Measurements from ENCODE around the gene CTU1. TPM values are rescaled to one million over a fixed set of nuclear protein-coding genes. Genes with fewer than 3 reads are reported as not detected.

CTU1 gene
- total RNA-seq, 2 experiments from 2014 or later: 7.2 to 9.1 TPM

DNA sequence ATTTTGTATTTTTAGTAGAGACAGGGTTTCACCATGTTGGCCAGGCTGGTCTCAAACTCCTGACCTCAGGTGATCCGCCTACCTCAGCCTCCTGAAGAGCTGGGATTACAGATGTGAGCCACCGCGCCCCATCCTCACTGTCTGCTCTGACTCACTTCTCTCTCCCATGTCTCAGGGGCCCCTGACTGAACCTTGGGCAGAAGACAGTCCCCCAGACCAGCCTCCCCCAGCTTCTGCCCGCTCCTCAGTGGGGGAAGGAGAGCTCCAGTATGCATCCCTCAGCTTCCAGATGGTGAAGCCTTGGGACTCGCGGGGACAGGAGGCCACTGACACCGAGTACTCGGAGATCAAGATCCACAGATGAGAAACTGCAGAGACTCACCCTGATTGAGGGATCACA lies 21.5 kb upstream of the CTU1 start:
- Mint-ChIP-seq H3K4me3 (no peak overlapping the region), H3K4me1 (peaks cover 59% of the 10 kb centered on the region), H3K9me3 (ENCODE audit: low read depth) (no peaks in the 10 kb centered on the region), H3K36me3 (ENCODE audit: low read depth) (no peaks in the 10 kb centered on the region), H3K27ac (peak overlapping the region; percentile 51), H3K27me3 (no peaks in the 10 kb centered on the region)
- ChIA-PET POLR2A (interaction anchor here (0.6 kb wide), 1 partner anchor 17 kb away, joined by 3 read pairs; no protein-coding TSS in a partner anchor), CTCF (interaction anchor here (0.6 to 1.2 kb wide), 2 partner anchors 9 to 343 kb away, joined by 3 to 4 read pairs; no protein-coding TSS in a partner anchor)
- intact Hi-C loops (cut with DNase I, micrococcal nuclease): loop anchor here in 1 of 2 experiments (2.0 kb wide), 1 partner anchor 15 kb away; no protein-coding TSS in a partner anchor
- DNase-seq (no peak), ATAC-seq (no peak)

DNA sequence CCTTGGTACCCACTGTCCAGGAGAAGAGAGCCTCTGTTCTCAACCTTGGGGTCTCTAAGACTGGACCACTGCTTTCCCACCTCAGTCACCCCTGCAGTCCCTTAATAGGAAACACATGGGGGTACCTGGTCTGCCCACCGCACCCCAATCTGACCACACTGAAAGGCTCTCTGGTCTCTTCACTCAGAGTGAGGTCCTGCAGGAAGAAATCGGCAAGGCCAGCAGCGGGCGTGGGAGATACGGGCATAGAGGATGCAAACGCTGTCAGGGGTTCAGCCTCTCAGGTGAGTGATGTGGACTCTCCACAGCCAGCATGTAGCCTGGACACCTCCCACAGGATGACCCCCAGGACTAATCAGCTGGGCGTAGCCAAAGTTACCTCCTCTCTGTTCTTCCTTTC lies 20.0 kb upstream of the CTU1 start:
- CTCF ChIA-PET: interaction anchor here (0.8 to 1.0 kb wide), 2 partner anchors 14 to 33 kb away, joined by 3 read pairs; no protein-coding TSS in a partner anchor
- POLR2A ChIA-PET: no interaction called here
- no peak for ATAC-seq
- H3K4me1 Mint-ChIP-seq: peaks cover 74% of the 10 kb centered on the region
- peak overlapping the region; percentile 33 for H3K27ac Mint-ChIP-seq
- no peak for DNase-seq
- intact Hi-C loops (cut with DNase I, micrococcal nuclease): loop anchor here in 1 of 2 experiments (2.0 kb wide), 1 partner anchor 13 kb away; no protein-coding TSS in a partner anchor
- H3K27me3 Mint-ChIP-seq: no peaks in the 10 kb centered on the region
- no peaks in the 10 kb centered on the region for H3K9me3 Mint-ChIP-seq (ENCODE audit: low read depth)
- H3K4me3 Mint-ChIP-seq: no peak overlapping the region
- H3K36me3 Mint-ChIP-seq (ENCODE audit: low read depth): no peaks in the 10 kb centered on the region

DNA sequence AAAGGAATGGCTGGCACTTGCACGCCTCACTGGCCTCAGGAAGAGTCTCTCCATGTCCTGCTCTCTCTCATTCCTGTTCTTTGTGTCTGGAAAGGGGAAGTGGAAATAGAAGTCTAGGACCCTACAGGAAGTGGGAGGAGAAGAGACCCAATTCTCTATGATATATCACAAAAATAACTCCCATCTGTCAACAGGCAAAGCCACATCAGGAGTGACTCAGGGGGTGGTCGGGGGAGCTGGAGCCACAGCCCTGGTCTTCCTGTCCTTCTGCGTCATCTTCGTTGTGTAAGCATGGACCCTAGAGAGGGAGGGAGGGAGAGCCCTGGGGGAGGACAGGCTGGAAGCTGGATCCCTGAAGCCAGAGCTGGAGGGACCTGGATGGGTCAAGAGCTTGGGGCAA lies 19.5 kb upstream of the CTU1 start:
- H3K27me3 Mint-ChIP-seq: no peaks in the 10 kb centered on the region
- no peak overlapping the region for H3K4me3 Mint-ChIP-seq
- ChIA-PET CTCF (interaction anchor here (0.6 to 1.0 kb wide), 2 partner anchors 13 to 222 kb away, joined by 3 to 7 read pairs; no protein-coding TSS in a partner anchor), POLR2A (no interaction called here)
- H3K27ac Mint-ChIP-seq: no peak overlapping the region
- intact Hi-C loops (cut with DNase I, micrococcal nuclease): loop anchor here in 1 of 2 experiments (2.0 kb wide), 1 partner anchor 13 kb away; no protein-coding TSS in a partner anchor
- no peak for ATAC-seq
- no peak for DNase-seq
- H3K4me1 Mint-ChIP-seq: peaks cover 79% of the 10 kb centered on the region
- no peaks in the 10 kb centered on the region for H3K36me3 Mint-ChIP-seq (ENCODE audit: low read depth)
- no peaks in the 10 kb centered on the region for H3K9me3 Mint-ChIP-seq (ENCODE audit: low read depth)

DNA sequence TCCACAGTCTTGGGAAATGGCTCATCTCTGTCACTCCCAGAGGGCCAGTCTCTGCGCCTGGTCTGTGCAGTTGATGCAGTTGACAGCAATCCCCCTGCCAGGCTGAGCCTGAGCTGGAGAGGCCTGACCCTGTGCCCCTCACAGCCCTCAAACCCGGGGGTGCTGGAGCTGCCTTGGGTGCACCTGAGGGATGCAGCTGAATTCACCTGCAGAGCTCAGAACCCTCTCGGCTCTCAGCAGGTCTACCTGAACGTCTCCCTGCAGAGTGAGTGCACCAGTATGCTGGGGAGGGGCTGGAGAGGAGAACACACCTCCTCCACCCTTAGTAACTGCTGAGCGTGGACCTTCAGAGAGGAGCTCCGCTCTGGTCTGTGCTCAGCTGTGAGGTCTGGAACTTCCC lies 18.8 kb upstream of the CTU1 start:
- no peak overlapping the region for H3K27ac Mint-ChIP-seq
- ATAC-seq (no peak), DNase-seq (no peak)
- no peaks in the 10 kb centered on the region for H3K9me3 Mint-ChIP-seq (ENCODE audit: low read depth)
- peaks cover 80% of the 10 kb centered on the region for H3K4me1 Mint-ChIP-seq
- H3K36me3 Mint-ChIP-seq (ENCODE audit: low read depth): no peaks in the 10 kb centered on the region
- intact Hi-C loops (cut with DNase I, micrococcal nuclease): no loop called here
- H3K27me3 Mint-ChIP-seq: no peaks in the 10 kb centered on the region
- ChIA-PET POLR2A (interaction anchor here (0.6 to 1.0 kb wide), 2 partner anchors 13 to 172 kb away, joined by 4 to 5 read pairs; no protein-coding TSS in a partner anchor), CTCF (interaction anchor here (0.6 to 1.0 kb wide), 2 partner anchors 32 to 221 kb away, joined by 3 to 7 read pairs; no protein-coding TSS in a partner anchor)
- no peak overlapping the region for H3K4me3 Mint-ChIP-seq

DNA sequence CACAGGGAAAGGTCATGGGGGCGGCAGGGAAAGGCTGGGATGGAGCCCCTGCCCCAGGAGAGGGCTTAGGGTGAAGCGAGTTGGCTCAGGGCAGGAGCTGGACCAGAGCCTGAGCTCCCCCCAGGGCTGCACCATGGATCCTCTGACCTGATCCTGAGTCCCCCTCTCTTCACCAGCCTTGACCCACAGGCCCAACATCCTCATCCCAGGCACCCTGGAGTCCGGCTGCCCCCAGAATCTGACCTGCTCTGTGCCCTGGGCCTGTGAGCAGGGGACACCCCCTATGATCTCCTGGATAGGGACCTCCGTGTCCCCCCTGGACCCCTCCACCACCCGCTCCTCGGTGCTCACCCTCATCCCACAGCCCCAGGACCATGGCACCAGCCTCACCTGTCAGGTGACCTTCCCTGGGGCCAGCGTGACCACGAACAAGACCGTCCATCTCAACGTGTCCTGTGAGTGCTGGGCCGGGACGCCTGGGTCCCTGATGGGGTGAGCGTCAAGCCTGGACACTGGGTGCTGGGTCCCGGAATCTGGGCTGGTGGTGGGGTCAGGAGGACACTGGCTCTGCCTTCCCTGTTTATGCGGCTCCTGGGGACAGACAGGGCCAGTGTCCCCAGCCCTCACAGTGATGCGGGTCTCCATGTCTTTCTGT lies 17.3 kb upstream of the CTU1 start:
- ChIA-PET CTCF (interaction anchor here (0.7 kb wide), 1 partner anchor 67 kb away, joined by 3 read pairs; no protein-coding TSS in a partner anchor), POLR2A (no interaction called here)
- ATAC-seq (no peak), DNase-seq (no peak)
- peaks cover 74% of the 10 kb centered on the region for H3K4me1 Mint-ChIP-seq
- intact Hi-C loops (cut with DNase I, micrococcal nuclease): no loop called here
- no peaks in the 10 kb centered on the region for H3K36me3 Mint-ChIP-seq (ENCODE audit: low read depth)
- no peaks in the 10 kb centered on the region for H3K27me3 Mint-ChIP-seq
- H3K9me3 Mint-ChIP-seq (ENCODE audit: low read depth): no peaks in the 10 kb centered on the region
- H3K27ac Mint-ChIP-seq: no peak overlapping the region
- H3K4me3 Mint-ChIP-seq: no peak overlapping the region

DNA sequence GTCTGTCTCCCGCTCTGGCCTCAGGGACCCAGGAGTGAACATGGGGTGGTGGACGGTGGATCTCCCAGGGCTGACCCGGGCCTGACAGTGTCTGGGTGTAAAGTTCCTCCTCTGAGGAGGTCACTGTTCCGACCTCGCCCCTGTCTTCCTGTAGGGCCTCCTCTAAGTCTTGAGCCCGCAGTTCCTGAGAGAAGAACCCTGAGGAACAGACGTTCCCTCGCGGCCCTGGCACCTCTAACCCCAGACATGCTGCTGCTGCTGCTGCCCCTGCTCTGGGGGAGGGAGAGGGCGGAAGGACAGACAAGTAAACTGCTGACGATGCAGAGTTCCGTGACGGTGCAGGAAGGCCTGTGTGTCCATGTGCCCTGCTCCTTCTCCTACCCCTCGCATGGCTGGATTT lies 16.5 kb upstream of the CTU1 start, which contains the start of gene SIGLEC9:
Gene SIGLEC9 (plus strand): TSS at position 178 of the 400 bp plus-strand sequence. CDS start 69 bp downstream, at position 247.
- intact Hi-C loops (cut with DNase I, micrococcal nuclease): no loop called here
- no peak for ATAC-seq
- peaks cover 70% of the 10 kb centered on the region for H3K4me1 Mint-ChIP-seq
- POLR2A ChIA-PET: no interaction called here
- H3K36me3 Mint-ChIP-seq (ENCODE audit: low read depth): no peaks in the 10 kb centered on the region
- peak within 1 kb of the TSS; percentile 38 for H3K4me3 Mint-ChIP-seq
- H3K9me3 Mint-ChIP-seq (ENCODE audit: low read depth): no peaks in the 10 kb centered on the region
- CTCF ChIA-PET: interaction anchor here (0.6 to 0.7 kb wide), 3 partner anchors 12 to 34 kb away, joined by 3 read pairs; no protein-coding TSS in a partner anchor
- no peaks in the 10 kb centered on the region for H3K27me3 Mint-ChIP-seq
- no peak for DNase-seq
- H3K27ac Mint-ChIP-seq: peak within 1 kb of the TSS; percentile 83

DNA sequence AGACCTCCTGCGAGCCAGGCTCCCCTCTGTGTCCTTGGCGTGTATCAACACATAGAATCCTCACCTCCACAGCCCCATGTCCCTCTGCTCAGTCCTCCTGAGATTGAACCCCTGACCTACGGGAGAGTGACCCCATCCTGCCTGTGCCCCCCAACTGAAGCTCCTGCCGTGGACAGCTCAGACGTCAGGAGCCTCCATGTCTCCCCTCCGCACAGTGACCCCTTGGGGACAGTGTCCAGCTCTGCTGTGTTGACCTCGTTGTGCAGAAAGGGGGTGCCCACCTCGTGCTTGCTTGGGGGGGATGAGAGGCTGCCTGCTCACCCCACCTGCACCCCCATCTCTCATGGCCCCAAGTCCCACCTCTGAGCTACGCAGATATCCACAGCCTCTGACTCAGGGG lies 16.0 kb upstream of the CTU1 start:
- H3K9me3 Mint-ChIP-seq (ENCODE audit: low read depth): no peaks in the 10 kb centered on the region
- no peaks in the 10 kb centered on the region for H3K27me3 Mint-ChIP-seq
- CTCF ChIA-PET: interaction anchor here (0.6 kb wide), 2 partner anchors 12 to 24 kb away, joined by 3 read pairs; no protein-coding TSS in a partner anchor
- POLR2A ChIA-PET: no interaction called here
- H3K27ac Mint-ChIP-seq: peak overlapping the region; percentile 83
- intact Hi-C loops (cut with DNase I, micrococcal nuclease): no loop called here
- peaks cover 69% of the 10 kb centered on the region for H3K4me1 Mint-ChIP-seq
- ATAC-seq (no peak), DNase-seq (no peak)
- peak overlapping the region; percentile 38 for H3K4me3 Mint-ChIP-seq
- no peaks in the 10 kb centered on the region for H3K36me3 Mint-ChIP-seq (ENCODE audit: low read depth)

DNA sequence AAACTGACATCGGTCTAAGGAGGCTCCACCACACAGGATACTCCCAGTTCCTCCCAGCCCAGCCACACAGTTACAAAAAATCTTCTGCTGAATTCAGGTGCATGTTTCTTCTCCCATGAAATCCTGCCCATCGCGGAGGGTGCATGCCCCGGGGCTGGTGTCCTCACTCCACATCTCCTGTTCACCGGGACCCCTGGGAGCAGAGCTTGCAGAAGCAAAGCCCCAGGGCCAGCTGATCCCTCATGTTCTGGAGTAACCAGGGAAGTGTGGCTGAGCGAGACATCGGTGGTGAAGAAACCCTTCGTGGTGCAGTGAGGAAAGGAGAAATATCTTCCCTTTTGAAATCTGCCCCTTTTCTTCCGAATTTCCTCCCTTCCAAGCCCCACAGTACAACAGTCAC lies 15.6 kb upstream of the CTU1 start:
- CTCF ChIA-PET: no interaction called here
- POLR2A ChIA-PET: no interaction called here
- ATAC-seq (no peak), DNase-seq (no peak)
- no peaks in the 10 kb centered on the region for H3K36me3 Mint-ChIP-seq (ENCODE audit: low read depth)
- H3K4me1 Mint-ChIP-seq: peaks cover 69% of the 10 kb centered on the region
- peak overlapping the region; percentile 38 for H3K4me3 Mint-ChIP-seq
- H3K9me3 Mint-ChIP-seq (ENCODE audit: low read depth): no peaks in the 10 kb centered on the region
- intact Hi-C loops (cut with DNase I, micrococcal nuclease): no loop called here
- H3K27me3 Mint-ChIP-seq: no peaks in the 10 kb centered on the region
- peak overlapping the region; percentile 83 for H3K27ac Mint-ChIP-seq

DNA sequence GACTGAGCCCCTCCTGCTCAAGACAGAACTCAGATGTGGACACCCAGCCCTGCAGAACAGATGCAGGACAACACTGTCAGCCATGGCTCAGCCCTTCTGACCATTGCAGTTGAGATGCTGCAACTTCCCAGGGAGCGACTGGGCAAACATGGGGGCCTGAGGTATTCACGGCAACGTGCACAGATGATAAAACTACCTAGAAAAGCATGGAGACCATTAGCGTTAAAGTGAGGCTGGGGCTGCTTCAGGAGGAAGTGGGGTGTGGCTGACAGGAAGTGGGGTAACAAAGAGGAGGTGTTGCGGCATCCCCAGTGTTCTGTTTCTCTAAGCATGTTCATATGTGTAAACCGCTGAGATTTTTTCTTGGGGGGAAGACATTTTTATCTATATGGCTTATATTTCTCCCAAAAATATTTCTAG lies 15.2 kb upstream of the CTU1 start:
- H3K4me3 Mint-ChIP-seq: peak overlapping the region; percentile 38

DNA sequence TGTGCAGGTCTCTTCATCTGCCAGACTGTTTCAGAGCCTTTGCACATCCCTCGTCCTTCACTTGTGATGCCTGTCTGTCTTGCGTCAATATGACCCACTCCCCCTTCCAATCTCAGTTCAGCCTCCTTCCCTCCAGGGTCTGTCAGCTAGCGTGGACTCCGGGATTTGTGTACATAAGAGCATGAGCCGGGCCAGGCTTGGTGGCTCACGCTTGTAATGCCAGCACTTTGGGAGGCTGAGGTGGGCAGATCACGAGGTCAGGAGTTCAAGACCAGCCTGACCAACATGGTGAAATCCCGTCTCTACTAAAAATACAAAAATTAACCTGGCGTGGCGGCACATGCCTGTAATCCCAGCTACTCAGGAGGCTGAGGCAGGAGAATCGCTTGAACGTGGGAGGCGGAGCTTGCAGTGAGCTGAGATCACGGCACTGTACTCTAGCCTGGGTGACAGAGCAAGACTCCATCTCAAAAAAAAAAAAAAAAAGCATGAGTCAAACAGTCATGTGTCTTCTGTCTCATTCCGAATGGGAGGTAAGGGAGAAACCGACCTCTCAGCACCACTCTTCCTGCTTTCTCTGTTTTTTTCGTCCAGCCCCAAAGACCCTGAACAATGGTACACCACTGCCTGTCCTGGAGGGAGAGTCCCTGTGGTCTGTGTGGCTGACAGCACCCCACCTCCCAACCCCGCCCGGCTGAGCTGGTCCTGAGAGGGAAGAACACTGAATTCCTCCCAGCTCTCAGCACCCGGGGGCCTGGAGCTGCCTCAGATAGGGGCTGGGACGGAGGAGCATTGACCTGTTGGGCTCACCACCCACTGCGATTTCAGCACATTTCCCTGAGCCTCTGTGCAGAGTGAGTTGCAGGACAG lies 14.1 kb upstream of the CTU1 start:
- H3K4me1 Mint-ChIP-seq: peaks cover 56% of the 10 kb centered on the region
- intact Hi-C loops (cut with DNase I, micrococcal nuclease): no loop called here
- no peaks in the 10 kb centered on the region for H3K36me3 Mint-ChIP-seq (ENCODE audit: low read depth)
- ATAC-seq (peak; percentile 20), DNase-seq (no peak)
- POLR2A ChIA-PET: no interaction called here
- CTCF ChIA-PET: interaction anchor here (1.4 kb wide), 1 partner anchor 36 kb away, joined by 3 read pairs; no protein-coding TSS in a partner anchor
- H3K9me3 Mint-ChIP-seq (ENCODE audit: low read depth): no peaks in the 10 kb centered on the region
- no peaks in the 10 kb centered on the region for H3K27me3 Mint-ChIP-seq
- no peak overlapping the region for H3K4me3 Mint-ChIP-seq
- H3K27ac Mint-ChIP-seq: peak overlapping the region; percentile 67

More for the DNA sequence above, 15.2 kb upstream of the CTU1 start:
- Mint-ChIP-seq H3K4me1 (peaks cover 65% of the 10 kb centered on the region), H3K9me3 (ENCODE audit: low read depth) (no peaks in the 10 kb centered on the region), H3K27ac (peak overlapping the region; percentile 83), H3K36me3 (ENCODE audit: low read depth) (no peaks in the 10 kb centered on the region), H3K27me3 (no peaks in the 10 kb centered on the region)
- ChIA-PET POLR2A (no interaction called here), CTCF (interaction anchor here (1.4 kb wide), 1 partner anchor 35 kb away, joined by 3 read pairs; no protein-coding TSS in a partner anchor)
- DNase-seq (peak; percentile 71), ATAC-seq (peak; percentile 79)
- intact Hi-C loops (cut with DNase I, micrococcal nuclease): no loop called here

DNA sequence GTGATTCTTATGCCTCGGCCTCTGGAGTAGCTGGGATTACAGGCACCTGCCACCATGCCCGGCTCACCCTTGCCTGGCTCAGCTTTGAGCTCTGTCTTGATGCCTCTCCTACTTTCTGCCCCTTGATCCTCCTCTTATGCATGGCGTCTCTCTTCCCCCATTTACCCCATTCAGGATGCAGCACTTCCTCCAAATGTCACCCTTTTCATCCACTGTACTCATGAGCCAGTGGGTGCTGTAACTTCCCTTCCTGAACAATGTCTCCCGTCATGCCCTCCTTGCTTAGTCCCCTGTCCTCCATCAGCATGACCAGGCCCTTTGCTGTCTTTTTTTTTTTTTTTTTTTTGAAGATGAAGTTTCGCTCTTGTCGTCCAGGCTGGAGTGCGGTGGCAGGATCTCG lies 13.0 kb upstream of the CTU1 start:
- POLR2A ChIA-PET: no interaction called here
- CTCF ChIA-PET: interaction anchor here (0.9 kb wide), 1 partner anchor 9 kb away, joined by 3 read pairs; no protein-coding TSS in a partner anchor
- no peaks in the 10 kb centered on the region for H3K9me3 Mint-ChIP-seq (ENCODE audit: low read depth)
- H3K27me3 Mint-ChIP-seq: no peaks in the 10 kb centered on the region
- H3K36me3 Mint-ChIP-seq (ENCODE audit: low read depth): no peaks in the 10 kb centered on the region
- intact Hi-C loops (cut with DNase I, micrococcal nuclease): no loop called here
- DNase-seq (no peak), ATAC-seq (no peak)
- no peak overlapping the region for H3K4me3 Mint-ChIP-seq
- H3K4me1 Mint-ChIP-seq: peaks cover 46% of the 10 kb centered on the region
- no peak overlapping the region for H3K27ac Mint-ChIP-seq
